GM12875 (cell line): ENCODE measurements around the gene VTCN1.
"Not testable (repeated sequence)": the region's sequence is repeated elsewhere in the genome, so short reads cannot be mapped to it uniquely, and the experiment has no call there.

Source experiments
- H3K4me3 ChIP-seq: one replicate; pipeline ENCODE4 v1.5.1; 2011; ENCODE audit warnings: low read depth, low read length, control low read depth
- CTCF ChIP-seq: IDR thresholded peaks from 2 replicates; pipeline ENCODE4 v1.5.1; 2011; ENCODE audit warnings: low read depth, mild to moderate bottlenecking, control low read depth, inconsistent platforms, low read length, moderate library complexity, borderline replicate concordance; ENCODE audit not compliant: insufficient read depth

VTCN1 gene

DNA sequence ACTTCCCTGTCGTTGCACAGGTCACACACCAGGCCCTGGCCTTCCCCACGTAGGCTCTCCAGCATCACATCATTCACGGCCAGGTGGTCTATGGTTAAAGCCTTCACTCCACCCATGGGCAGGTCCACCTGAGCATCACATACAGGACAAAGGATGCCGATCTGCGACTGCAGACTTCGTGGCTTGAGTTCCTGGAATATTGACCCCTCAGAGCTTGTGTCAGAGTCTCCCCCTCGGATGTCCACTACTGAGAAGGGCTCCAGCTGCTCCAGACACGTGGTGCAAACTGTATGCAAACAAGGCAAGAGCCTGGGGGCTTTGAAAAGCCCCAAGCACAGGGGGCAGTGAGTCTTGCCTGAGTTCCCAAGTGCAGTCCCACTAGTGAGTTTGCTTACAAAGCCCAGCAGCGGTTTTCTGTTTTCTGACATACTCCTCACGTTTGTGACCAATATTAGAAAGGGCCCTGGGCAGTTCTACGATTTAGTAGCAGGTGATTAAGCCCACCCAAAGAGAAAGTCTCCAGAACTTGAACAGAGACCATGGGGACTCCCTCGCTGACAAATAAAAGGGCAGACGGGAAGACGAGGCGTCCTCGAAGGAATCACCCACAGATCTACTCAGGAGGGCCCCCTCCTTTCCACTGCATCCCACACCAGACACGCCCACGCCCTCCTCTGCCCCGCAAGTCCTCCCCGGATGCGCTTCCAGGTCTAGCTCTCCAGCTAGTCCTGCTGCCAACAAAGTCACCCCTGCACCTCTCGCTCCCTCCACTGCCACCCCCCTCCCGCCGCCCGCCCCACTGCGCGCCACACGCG is 89.7 kb downstream of the VTCN1 start:
- H3K4me3 ChIP-seq, result peak overlapping the region; percentile 71
- no peak for TF ChIP-seq CTCF

DNA sequence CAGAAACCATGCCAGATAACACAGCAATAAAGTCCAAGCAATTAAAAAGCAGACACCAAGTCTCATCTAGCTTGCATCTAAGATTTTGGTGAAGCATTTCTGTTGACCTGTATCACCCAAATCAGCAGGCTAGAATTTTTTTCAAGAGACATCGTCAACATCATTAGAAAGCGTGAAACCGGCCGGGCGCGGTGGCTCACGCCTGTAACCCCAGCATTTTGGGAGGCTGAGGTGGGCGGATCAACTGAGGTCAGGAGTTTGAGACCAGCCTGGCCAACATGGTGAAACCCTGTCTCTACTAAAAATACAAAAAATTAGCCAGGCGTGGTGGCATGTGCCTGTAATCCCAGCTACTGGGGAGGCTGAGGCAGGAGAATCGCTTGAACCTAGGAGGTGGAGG is 91.6 kb downstream of the VTCN1 start:
- not testable (repeated sequence) for H3K4me3 ChIP-seq

GRCh38 chr1:117118137-117118536 is 92.6 kb downstream of the VTCN1 start:
- H3K4me3 ChIP-seq, result no peak overlapping the region
- no peak for TF ChIP-seq CTCF

DNA sequence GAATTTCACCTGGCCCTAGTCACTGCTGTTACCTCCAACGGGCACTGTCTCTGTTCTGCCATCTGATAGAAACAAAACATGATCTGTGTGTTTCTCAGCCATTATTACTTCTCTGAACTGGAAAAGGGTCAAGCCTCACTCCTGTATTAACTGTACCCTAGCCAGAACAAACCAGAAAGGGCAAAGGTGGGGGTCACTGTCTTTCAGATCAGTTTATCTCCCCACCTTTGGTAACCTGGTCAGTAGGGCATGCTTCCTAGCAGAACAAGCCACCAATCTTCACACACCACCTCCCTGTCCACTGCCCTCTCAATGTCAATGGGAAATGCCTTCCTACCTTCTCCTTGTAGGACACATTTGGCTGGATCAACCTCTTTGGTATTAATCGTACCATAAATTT is 93.0 kb downstream of the VTCN1 start:
- no peak for TF ChIP-seq CTCF
- H3K4me3 ChIP-seq, result no peak overlapping the region

DNA sequence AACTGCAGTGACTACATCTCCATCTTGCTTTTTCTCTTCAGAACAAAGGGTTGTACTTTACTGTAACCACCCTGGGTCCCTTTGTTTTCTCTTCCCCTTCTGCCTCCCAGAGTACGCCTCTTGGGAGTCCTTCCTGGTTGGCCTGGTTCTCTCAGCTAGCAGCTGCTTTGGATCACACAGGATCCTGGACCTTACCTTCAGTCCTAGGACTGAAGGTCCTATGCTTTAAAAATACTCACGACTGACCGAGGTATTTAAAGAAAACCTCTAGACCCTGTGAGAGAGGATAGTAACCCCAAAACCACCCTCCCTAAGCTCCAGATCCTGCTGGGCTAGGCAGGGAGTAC is 94.0 kb downstream of the VTCN1 start:
- no peak overlapping the region for H3K4me3 ChIP-seq
- no peak for TF ChIP-seq CTCF

- no peak for TF ChIP-seq CTCF
- H3K4me3 ChIP-seq, result no peak overlapping the region
Observed at GRCh38 chr1:117116090-117116783, 94.5 kb downstream of the VTCN1 start.

- no peak for TF ChIP-seq CTCF
- H3K4me3 ChIP-seq, result no peak overlapping the region
Observed at GRCh38 chr1:117114877-117115276, 95.8 kb downstream of the VTCN1 start.
